SH-SY5Y (cell line): Measurements from ENCODE around the gene EP300.

ENCODE experiments used
- GATA2 ChIP-seq: IDR thresholded peaks from 2 replicates; pipeline ENCODE4 v1.6.1; 2011; ENCODE audit warnings: mild to moderate bottlenecking, low read depth, low read length
- GATA3 ChIP-seq: IDR thresholded peaks from 2 replicates; pipeline ENCODE4 v1.6.1; 2011; ENCODE audit warnings: low read depth, mild to moderate bottlenecking, low read length, moderate library complexity

GRCh38 chr22:41204066-41204465, 111.7 kb downstream of the EP300 start:
- TF ChIP-seq GATA2 (no peak), GATA3 (no peak)
